ENCODE results near the gene KCNJ12. TPM values are rescaled to one million over a fixed set of nuclear protein-coding genes. Genes with fewer than 3 reads are reported as not detected.
"Not testable (repeated sequence)": the region's sequence is repeated elsewhere in the genome, so short reads cannot be mapped to it uniquely, and the experiment has no call there.

Gene KCNJ12
- total RNA-seq, 1 donor from 2014 or later = 0.51 TPM

- DNase-seq = no peak
Observed at GRCh38 chr17:21453144-21453898, 77.2 kb downstream of the KCNJ12 start.

- DNase-seq = not testable (repeated sequence)
Observed at GRCh38 chr17:21454006-21454405, 77.8 kb downstream of the KCNJ12 start.

- no peak for DNase-seq
Observed at GRCh38 chr17:21454441-21454840, 78.3 kb downstream of the KCNJ12 start.

- no peak for DNase-seq
Observed at GRCh38 chr17:21455761-21456160, 79.6 kb downstream of the KCNJ12 start.

GRCh38 chr17:21456449-21456848 lies 80.3 kb downstream of the KCNJ12 start:
- DNase-seq = not testable (repeated sequence)

GRCh38 chr17:21457051-21458026 lies 81.2 kb downstream of the KCNJ12 start:
- peak; percentile 88 for DNase-seq

GRCh38 chr17:21458054-21458453 lies 81.9 kb downstream of the KCNJ12 start:
- no peak for DNase-seq

GRCh38 chr17:21459536-21459935 lies 83.4 kb downstream of the KCNJ12 start:
- no peak for DNase-seq

GRCh38 chr17:21460358-21460757 lies 84.2 kb downstream of the KCNJ12 start:
- DNase-seq = peak; percentile 23

- DNase-seq = no peak
Observed at GRCh38 chr17:21462237-21462636, 86.1 kb downstream of the KCNJ12 start.

GRCh38 chr17:21463204-21463661 lies 87.1 kb downstream of the KCNJ12 start:
- no peak for DNase-seq

- DNase-seq = no peak
Observed at GRCh38 chr17:21463779-21464407, 87.7 kb downstream of the KCNJ12 start.

GRCh38 chr17:21464611-21465021 lies 88.5 kb downstream of the KCNJ12 start:
- no peak for DNase-seq

GRCh38 chr17:21466550-21466949 lies 90.4 kb downstream of the KCNJ12 start:
- no peak for DNase-seq

- DNase-seq = no peak
Observed at GRCh38 chr17:21467196-21467595, 91.0 kb downstream of the KCNJ12 start.

GRCh38 chr17:21467739-21468490 lies 91.8 kb downstream of the KCNJ12 start:
- DNase-seq = no peak

Other genes starting within 250 kb of the KCNJ12 start
- gene DHRS7B, start 249.4 kb upstream of the KCNJ12 start, total RNA-seq = 13.3 and 22.0 TPM in 2 replicates
- gene TMEM11, start 162.2 kb upstream of the KCNJ12 start, total RNA-seq = 20.4 and 30.0 TPM in 2 replicates
- gene NATD1, start 122.9 kb upstream of the KCNJ12 start, total RNA-seq = 4.1 and 8.2 TPM in 2 replicates
- 20.8 and 39.0 TPM in 2 replicates for gene MAP2K3, start 91.6 kb upstream of the KCNJ12 start, total RNA-seq

All from dermis blood vessel endothelial cell (primary cell).